NCI-H510A treated with DMSO at 0.1 percent for 48 hours (cell line): ENCODE results near the gene ZEB2.

Experiments
- DNase-seq: peaks from one replicate; lab custom pipeline; 2025; lab: John Stamatoyannopoulos, UW

The ZEB2 gene

GRCh38 chr2:144519934-144520731 is at the start of gene ZEB2:
Gene ZEB2, minus strand, starts transcription at chr2:144520119. Its CDS starts 2,769 bp downstream, at chr2:144517350.
- DNase-seq: no peak

DNA sequence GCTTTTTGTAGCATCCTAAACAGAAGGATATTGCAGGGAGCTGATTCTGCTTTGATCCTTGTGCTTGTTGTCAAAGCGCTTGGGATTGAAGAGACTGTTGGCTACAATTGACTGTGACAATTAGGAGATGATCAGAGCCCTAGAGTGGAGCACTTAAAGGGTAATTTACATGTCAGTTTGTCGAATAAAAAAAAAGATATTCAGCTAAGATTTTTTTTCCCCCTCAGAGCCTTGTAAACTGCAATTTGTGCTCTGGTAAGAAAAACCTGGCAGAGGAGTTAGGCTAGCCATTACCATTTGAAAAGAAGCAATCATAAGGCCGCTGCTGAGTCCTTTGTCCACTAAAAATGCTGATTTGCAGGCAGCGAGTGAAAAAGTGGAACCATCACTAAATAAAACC is 47.8 kb upstream of the ZEB2 start:
- no peak for DNase-seq

GRCh38 chr2:144566448-144566847 is 46.5 kb upstream of the ZEB2 start:
- DNase-seq: no peak

- DNase-seq: no peak
These were observed 40.3 kb upstream of the ZEB2 start for GRCh38 chr2:144560251-144560650.

DNA sequence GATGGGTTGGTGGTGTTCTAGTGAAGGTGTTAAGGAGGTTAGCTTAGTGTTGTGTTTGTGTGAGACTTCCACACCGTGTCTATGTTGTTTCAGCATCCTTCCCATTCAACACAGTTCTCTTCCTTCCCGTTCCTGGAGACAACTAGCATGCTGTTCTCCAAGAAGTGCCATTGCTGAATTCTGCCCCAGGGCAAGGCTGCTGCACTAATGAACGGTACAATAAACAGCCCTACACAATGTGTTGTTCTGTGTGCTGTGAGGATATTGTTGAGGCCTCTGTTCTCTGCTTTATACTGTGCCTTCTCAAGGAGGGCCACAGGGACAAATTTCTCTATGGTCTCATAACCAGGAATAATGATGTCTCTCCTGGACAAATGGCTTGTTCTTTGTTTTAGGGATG is 39.8 kb upstream of the ZEB2 start:
- no peak for DNase-seq

- DNase-seq: no peak
These were observed 39.3 kb upstream of the ZEB2 start for GRCh38 chr2:144559242-144559641.

DNA sequence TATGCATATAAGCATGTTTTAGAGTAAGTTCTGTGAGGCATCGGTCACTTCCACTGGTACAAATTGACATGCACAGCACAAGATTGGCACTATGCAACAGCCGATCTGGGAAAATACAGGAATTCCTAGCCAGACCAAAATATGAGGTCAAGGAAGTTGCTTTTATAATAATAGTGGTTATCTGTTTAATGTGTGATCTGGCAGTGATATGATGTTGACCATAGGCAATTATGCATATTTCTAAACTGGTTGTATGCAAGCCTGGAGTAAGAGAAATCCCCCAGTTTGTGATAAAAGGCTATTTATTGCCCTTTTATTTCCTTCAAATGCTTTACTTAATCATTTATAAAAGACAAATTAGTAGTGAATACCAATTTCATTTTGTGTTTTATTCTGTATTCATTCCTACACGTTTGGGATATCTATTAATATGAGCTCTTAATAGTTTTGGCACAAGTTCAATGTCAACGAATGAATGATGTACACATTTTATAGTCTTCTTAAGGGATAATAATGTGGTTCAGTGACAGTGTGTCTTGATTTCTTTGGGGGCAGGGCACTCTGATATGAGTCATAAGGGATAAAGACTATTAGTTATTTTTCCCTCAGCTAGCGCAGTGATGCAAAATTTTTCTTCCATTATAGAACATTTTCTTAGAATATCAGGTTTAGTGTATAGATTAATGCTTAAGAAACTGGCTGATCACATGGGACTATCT is 34.7 kb upstream of the ZEB2 start:
- no peak for DNase-seq

- DNase-seq: no peak
These were observed 33.5 kb upstream of the ZEB2 start for GRCh38 chr2:144553379-144553778.

- DNase-seq: no peak
These were observed 32.9 kb upstream of the ZEB2 start for GRCh38 chr2:144552821-144553220.

- no peak for DNase-seq
These were observed 31.0 kb upstream of the ZEB2 start for GRCh38 chr2:144550911-144551310.

GRCh38 chr2:144550084-144550483 is 30.2 kb upstream of the ZEB2 start:
- no peak for DNase-seq

GRCh38 chr2:144548532-144549191 is 28.7 kb upstream of the ZEB2 start:
- no peak for DNase-seq

DNA sequence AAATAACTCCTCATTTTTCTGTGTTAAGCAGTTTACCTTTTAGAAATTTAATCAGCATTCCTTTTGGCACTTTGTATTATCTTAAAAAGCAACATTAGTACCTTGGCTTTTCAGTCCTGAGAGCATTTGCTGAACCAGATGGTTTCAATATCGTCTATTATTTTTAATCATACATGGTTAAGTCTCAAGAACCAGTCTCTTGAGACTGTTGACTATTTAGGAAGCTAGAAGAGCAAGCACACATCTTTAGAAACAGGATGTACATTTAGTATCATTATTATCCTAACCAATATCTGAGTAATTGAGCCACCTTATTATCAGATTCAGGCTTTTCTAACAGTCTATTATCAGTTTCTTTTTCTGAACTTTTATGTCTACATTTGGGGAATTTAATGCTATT is 28.2 kb upstream of the ZEB2 start:
- no peak for DNase-seq

DNA sequence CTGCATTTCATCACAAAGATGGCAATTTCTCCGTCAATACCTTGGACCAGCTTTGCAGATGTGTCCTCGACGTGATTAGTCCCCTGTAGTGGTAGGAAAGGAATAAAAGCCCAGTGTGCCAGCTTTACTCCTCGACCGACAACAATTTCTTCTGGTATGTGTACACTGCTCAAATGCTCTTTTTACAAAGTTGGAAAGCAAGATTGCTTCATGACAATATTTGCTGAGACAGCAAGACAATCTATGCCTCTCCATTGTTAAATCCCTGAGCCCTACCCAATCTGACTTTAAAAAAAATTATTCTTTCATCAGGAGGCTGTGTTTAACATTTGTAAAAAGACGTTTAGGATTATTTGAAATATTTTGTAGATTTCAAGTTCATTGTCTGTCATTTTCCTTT is 27.6 kb upstream of the ZEB2 start:
- DNase-seq: no peak

DNA sequence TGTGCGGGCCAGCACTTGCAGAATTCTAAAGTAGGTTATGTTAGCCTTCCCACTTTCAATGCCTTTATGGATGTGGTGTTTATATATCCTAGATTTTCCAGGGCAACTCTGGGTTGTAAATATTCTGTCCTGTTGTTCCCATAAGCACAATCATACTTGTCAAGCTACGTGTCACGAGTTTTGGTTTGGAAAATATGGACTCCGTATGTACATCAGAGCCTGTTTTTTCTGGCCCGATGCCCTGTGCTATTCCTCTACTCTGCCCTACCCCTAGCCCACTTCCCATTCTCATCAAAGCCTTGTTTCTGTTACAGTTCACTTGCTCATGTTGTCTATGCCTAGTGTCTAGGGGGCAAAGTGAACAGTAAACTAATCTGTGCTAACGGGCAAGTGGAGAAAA is 27.0 kb upstream of the ZEB2 start:
- no peak for DNase-seq

DNA sequence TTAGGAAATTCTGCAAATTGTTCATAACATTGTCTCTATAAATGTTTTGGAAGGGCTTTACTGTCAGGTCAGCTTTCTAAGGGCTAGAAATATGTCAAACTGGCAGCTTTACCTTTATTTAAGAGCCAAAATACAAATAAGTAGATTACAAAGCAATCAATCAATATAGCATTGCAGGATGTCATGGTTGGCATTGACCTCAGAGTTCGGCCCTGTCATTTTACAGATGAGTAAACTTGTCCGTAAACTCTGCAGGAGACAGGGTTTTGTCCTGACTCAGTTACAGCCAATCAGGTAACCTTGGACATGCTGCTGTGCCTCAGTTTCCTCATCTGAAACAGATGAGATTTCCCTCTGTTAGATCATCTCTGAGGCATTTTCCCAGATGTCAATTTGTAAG is 25.9 kb upstream of the ZEB2 start:
- DNase-seq: no peak

- no peak for DNase-seq
These were observed 24.1 kb upstream of the ZEB2 start for GRCh38 chr2:144544053-144544452.

- DNase-seq: no peak
These were observed 21.5 kb upstream of the ZEB2 start for GRCh38 chr2:144541396-144541795.

- no peak for DNase-seq
These were observed 19.4 kb upstream of the ZEB2 start for GRCh38 chr2:144539289-144539782.

DNA sequence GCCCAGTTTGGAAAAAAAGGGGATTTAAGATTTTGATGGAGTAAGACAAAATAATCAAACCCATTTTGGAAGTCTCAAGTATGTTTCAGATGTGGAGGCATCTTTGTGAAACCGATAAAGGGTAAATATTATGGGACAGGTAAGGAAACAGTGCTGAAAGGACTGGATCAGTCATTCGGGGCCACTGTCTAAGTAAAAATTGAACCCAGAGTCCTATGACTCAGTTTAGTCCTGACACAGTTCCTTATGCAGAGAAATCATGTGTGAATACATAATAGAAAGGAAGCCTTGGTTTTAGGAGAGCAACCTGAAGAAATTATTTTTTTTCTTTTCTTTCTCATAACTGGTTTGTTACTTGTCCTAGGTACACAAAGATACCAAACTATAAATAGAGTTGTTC is 15.4 kb upstream of the ZEB2 start:
- no peak for DNase-seq

DNA sequence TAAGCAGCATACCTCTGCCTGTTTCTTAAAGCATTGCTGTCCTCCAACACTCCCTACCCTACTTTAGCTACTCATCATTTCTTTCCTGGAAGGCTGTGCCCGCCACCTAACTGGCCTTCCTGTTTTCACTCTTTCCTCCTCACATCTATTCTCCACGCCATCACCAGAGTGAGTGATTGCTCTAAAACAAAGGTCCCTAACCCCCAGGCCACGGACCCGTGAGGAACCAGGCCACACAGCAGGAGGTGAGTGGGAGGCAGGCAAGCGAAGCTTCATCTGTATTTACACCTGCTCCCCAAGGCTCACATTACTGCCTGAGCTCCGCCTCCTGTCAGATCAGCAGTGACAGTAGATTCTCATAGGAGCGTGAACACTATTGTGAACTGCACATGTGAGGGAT is 13.3 kb upstream of the ZEB2 start:
- DNase-seq: no peak

- no peak for DNase-seq
These were observed 10.7 kb upstream of the ZEB2 start for GRCh38 chr2:144530596-144530995.

DNA sequence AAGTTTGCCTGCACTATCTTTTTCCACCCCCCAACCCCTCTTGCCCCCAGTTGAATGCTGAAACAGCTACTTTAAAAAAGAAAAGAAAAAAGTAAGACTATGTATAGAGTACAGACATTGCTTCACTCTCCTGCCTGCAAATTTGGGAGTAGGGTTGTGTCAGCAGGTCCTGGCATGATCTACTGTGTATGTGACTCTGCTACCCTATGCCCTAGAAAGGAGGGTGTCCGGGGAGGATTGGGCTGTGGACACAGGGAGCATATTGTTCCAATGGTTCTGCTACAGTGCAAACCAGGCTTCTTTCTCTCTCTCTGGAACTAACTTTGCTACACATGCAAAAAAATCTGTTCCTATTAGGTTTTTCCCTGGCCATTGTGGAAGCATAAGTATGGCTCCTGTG is 9.9 kb upstream of the ZEB2 start:
- DNase-seq: no peak
